Activated CD4-positive, alpha-beta T cell treated with anti-CD3 and anti-CD28 coated beads for 48 hours (primary cell): ENCODE data around the gene RBPJL.

ENCODE experiments used
- DNase-seq: peaks from one replicate; pipeline ENCODE4 v3.0.0-alpha.2; 2020

The RBPJL gene

GRCh38 chr20:45366192-45366591, 59.6 kb downstream of the RBPJL start:
- DNase-seq = no peak

DNA sequence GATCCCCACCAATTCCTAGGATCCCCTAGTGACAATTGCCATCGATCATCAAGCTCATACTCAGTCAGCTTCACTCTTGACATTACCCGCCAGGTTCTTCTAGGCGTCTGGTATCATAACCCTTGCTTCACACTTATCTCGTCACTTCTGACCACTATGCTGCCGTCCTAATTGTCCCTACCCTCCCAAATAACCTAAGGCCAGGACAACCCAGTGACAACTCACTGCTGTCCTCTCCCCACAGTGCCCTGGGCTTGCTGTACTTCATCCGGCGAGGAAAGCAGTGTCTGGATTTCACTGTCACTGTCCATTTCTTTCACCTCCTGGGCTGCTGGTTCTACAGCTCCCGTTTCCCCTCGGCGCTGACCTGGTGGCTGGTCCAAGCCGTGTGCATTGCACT, 60.0 kb downstream of the RBPJL start:
- DNase-seq = no peak

- DNase-seq = no peak
Measured at GRCh38 chr20:45367126-45367525, 60.5 kb downstream of the RBPJL start.
